Measurements from ENCODE around the gene HECW1. TPM values are rescaled to one million over a fixed set of nuclear protein-coding genes. Genes with fewer than 3 reads are reported as not detected.

The HECW1 gene
- total and polyA plus RNA-seq, 10 of the 15 experiments (the other 5 are each of a cell fraction or from before 2014, with no cell fraction given): under 0.01 to 0.31 (median 0.04) TPM; not detected in 3

GRCh38 chr7:43583424-43584194 is 471.2 kb downstream of the HECW1 start:
- Histone ChIP-seq H3K79me2 (ENCODE audit: control insufficient read depth, insufficient read depth, low read length) (peaks cover 58% of the 10 kb centered on the region), H3K9ac (ENCODE audit: control insufficient read depth, insufficient read depth, low read length) (peak overlapping the region; percentile 78), H3K27ac (ENCODE audit: control insufficient read depth, insufficient read depth) (peak overlapping the region; percentile 98), H3K9me3 (replicated peaks; ENCODE audit: control insufficient read depth, insufficient read depth, low read length) (no peaks in the 10 kb centered on the region), H2AFZ (ENCODE audit: control insufficient read depth, low read depth, low read length) (no peak overlapping the region), H3K4me3 (peak overlapping the region; percentile 84), H3K36me3 (ENCODE audit: control insufficient read depth in 2 of 2, insufficient read depth in 2 of 2, low read length in 1 of 2) (no peaks in the 10 kb centered on the region), H3K4me2 (ENCODE audit: control insufficient read depth, insufficient read depth) (peak overlapping the region; percentile 88), H4K20me1 (ENCODE audit: control insufficient read depth, insufficient read depth) (no peaks in the 10 kb centered on the region), H3K4me1 (ENCODE audit: control insufficient read depth, insufficient read depth, low read length) (peaks cover 10% of the 10 kb centered on the region), H3K27me3 (replicated peaks in 1 of 2; ENCODE audit: control insufficient read depth in 2 of 2, insufficient read depth in 2 of 2, low read length in 1 of 2) (no peaks in the 10 kb centered on the region)
- BruUV-seq (replicated peaks): no TSS peak
- WGBS (ENCODE audit: insufficient coverage, insufficient replicate concordance, low lambda C conversion rate, missing lambda C conversion rate): under 1% methylated on average over 58 of the region's 66 CpGs
- in situ Hi-C loops (cut with MboI): loop anchor here (5.0 to 10.0 kb wide), 3 partner anchors 111 to 254 kb away; no protein-coding TSS in a partner anchor
- ChIA-PET POLR2A (interaction anchor here (0.8 to 9.8 kb wide), 18 partner anchors 11 to 254 kb away, joined by 3 to 138 read pairs (median 6); partner anchors contain the start of genes BLVRA and COA1), SMC1A (ENCODE audit: uncharacterized antibody, unreplicated experiment) (interaction anchor here (0.7 to 9.8 kb wide), 46 partner anchors 8 to 651 kb away, joined by 3 to 307 read pairs (median 7); partner anchors contain the start of genes BLVRA, COA1, MRPL32 and PSMA2), CTCF (interaction anchor here (0.7 to 12.5 kb wide), 71 partner anchors 8 to 1641 kb away, joined by 3 to 456 read pairs (median 9); partner anchors contain the start of gene COA1), RAD21 (ENCODE audit: unreplicated experiment) (interaction anchor here (0.8 to 12.2 kb wide), 57 partner anchors 8 to 643 kb away, joined by 3 to 516 read pairs (median 8); partner anchors contain the start of genes BLVRA, COA1 and MRPS24)
- no peak for DNase-seq (ENCODE audit: low read depth, low spot score)
- ATAC-seq: peak; percentile 13
- no peak for FAIRE-seq
- intact Hi-C loops (cut with micrococcal nuclease; ENCODE audit: unreplicated experiment): loop anchor here (1.0 to 2.0 kb wide), 2 partner anchors 138 to 255 kb away; no protein-coding TSS in a partner anchor
- TF ChIP-seq TAF1 (IDR thresholded peaks at IDR 0.05; ENCODE audit: borderline replicate concordance, low read depth, low read length) (no peak), RELA (IDR thresholded peaks at IDR 0.05; ENCODE audit: borderline replicate concordance, partially characterized antibody) (no peak), CBX3 (IDR thresholded peaks at IDR 0.05; ENCODE audit: borderline replicate concordance, low read depth) (no peak), NBN (IDR thresholded peaks at IDR 0.05) (0 out of 2 replicates have a peak, but pooled peaks have one; percentile 30), JUND (IDR thresholded peaks at IDR 0.05; ENCODE audit: low read depth, low read length) (no peak), POLR2AphosphoS5 (IDR thresholded peaks at IDR 0.05; ENCODE audit: low read length) (peak; percentile 66; the same call in 1 of the 2 replicates), MXI1 (IDR thresholded peaks at IDR 0.05; ENCODE audit: low read depth, low read length) (peak; percentile 59; the same call in 1 of the 2 replicates), DPF2 (IDR thresholded peaks at IDR 0.05) (0 out of 2 replicates have a peak, but pooled peaks have one; percentile 63), KDM1A (IDR thresholded peaks at IDR 0.05; ENCODE audit: borderline replicate concordance) (no peak), MLLT1 (IDR thresholded peaks at IDR 0.05) (peak; percentile 89), RBBP5 (conservative IDR thresholded peaks at IDR 0.05) (peak; percentile 61; the same call in 1 of the 2 replicates), LARP7 (IDR thresholded peaks at IDR 0.05) (0 out of 2 replicates have a peak, but pooled peaks have one; percentile 15), RB1 (IDR thresholded peaks at IDR 0.05; ENCODE audit: borderline replicate concordance) (peak; percentile 78; the same call in 1 of the 2 replicates), YY1 (IDR thresholded peaks at IDR 0.05; ENCODE audit: low read depth, low read length) (peak; percentile 37; the same call in 1 of the 2 replicates), PML (IDR thresholded peaks at IDR 0.05; ENCODE audit: low read length) (0 out of 2 replicates have a peak, but pooled peaks have one; percentile 4), ZNF217 (IDR thresholded peaks at IDR 0.05) (peak; percentile 74; the same call in 1 of the 2 replicates), CREM (IDR thresholded peaks at IDR 0.05; ENCODE audit: low read depth) (0 out of 2 replicates have a peak, but pooled peaks have one; percentile 30), EED (IDR thresholded peaks at IDR 0.05; ENCODE audit: low read depth) (no peak)
- TF ChIP-seq, protein P1, sequence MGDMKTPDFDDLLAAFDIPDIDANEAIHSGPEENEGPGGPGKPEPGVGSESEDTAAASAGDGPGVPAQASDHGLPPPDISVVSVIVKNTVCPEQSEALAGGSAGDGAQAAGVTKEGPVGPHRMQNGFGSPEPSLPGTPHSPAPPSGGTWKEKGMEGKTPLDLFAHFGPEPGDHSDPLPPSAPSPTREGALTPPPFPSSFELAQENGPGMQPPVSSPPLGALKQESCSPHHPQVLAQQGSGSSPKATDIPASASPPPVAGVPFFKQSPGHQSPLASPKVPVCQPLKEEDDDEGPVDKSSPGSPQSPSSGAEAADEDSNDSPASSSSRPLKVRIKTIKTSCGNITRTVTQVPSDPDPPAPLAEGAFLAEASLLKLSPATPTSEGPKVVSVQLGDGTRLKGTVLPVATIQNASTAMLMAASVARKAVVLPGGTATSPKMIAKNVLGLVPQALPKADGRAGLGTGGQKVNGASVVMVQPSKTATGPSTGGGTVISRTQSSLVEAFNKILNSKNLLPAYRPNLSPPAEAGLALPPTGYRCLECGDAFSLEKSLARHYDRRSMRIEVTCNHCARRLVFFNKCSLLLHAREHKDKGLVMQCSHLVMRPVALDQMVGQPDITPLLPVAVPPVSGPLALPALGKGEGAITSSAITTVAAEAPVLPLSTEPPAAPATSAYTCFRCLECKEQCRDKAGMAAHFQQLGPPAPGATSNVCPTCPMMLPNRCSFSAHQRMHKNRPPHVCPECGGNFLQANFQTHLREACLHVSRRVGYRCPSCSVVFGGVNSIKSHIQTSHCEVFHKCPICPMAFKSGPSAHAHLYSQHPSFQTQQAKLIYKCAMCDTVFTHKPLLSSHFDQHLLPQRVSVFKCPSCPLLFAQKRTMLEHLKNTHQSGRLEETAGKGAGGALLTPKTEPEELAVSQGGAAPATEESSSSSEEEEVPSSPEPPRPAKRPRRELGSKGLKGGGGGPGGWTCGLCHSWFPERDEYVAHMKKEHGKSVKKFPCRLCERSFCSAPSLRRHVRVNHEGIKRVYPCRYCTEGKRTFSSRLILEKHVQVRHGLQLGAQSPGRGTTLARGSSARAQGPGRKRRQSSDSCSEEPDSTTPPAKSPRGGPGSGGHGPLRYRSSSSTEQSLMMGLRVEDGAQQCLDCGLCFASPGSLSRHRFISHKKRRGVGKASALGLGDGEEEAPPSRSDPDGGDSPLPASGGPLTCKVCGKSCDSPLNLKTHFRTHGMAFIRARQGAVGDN (IDR thresholded peaks at IDR 0.05): 0 out of 2 replicates have a peak, but pooled peaks have one; percentile 28

Data from GM12878 (cell line).